Left renal cortex interstitium (tissue), 4 donors: ENCODE data around the gene DEPDC1B. TPM values are rescaled to one million over a fixed set of nuclear protein-coding genes. Genes with fewer than 3 reads are reported as not detected.
"Not testable (repeated sequence)": the region's sequence is repeated elsewhere in the genome, so short reads cannot be mapped to it uniquely, and the experiment has no call there.

Experiments
- DNase-seq, 4 donors: peaks; one replicate each; pipeline ENCODE4 v3.0.0-alpha.2; 2013; ENCODE audit warnings: low read depth in 4 of 4, low spot score in 2 of 4, missing footprints in 1 of 4
- polyA plus RNA-seq, 4 donors: library from polyadenylated mRNA; unstranded; fragments of 120-200 nt; gene quantifications; one replicate each; pipeline ENCODE4 v1.2.1, GENCODE V29; 2013; ENCODE audit not compliant: insufficient read length in 4 of 4

The DEPDC1B gene
- polyA plus RNA-seq, 4 donors: 23.8 to 29.0 (median 26.9) TPM

GRCh38 chr5:60701321-60701968 lies 1.5 kb upstream of the DEPDC1B start:
- no peak for DNase-seq

GRCh38 chr5:60700416-60700757 lies 421 bp upstream of the DEPDC1B start:
- DNase-seq: peak in 2 of 4 donors; percentile 50 to 86

- no peak for DNase-seq
Observed at GRCh38 chr5:60699288-60699608, 718 bp downstream of the DEPDC1B start.

- no peak for DNase-seq
Observed at GRCh38 chr5:60698336-60698735, 1.6 kb downstream of the DEPDC1B start.

GRCh38 chr5:60690326-60690725 lies 9.6 kb downstream of the DEPDC1B start:
- no peak for DNase-seq

GRCh38 chr5:60688980-60689379 lies 11.0 kb downstream of the DEPDC1B start:
- no peak for DNase-seq

- DNase-seq: no peak
Observed at GRCh38 chr5:60687927-60688720, 11.8 kb downstream of the DEPDC1B start.

GRCh38 chr5:60686157-60686556 lies 13.8 kb downstream of the DEPDC1B start:
- no peak for DNase-seq

GRCh38 chr5:60685700-60686099 lies 14.3 kb downstream of the DEPDC1B start:
- no peak for DNase-seq

GRCh38 chr5:60685028-60685427 lies 14.9 kb downstream of the DEPDC1B start:
- no peak for DNase-seq

- not testable (repeated sequence) for DNase-seq
Observed at GRCh38 chr5:60682007-60682406, 18.0 kb downstream of the DEPDC1B start.

- DNase-seq: no peak
Observed at GRCh38 chr5:60679816-60680215, 20.1 kb downstream of the DEPDC1B start.

- DNase-seq: no peak
Observed at GRCh38 chr5:60677850-60678664, 21.9 kb downstream of the DEPDC1B start.

- DNase-seq: no peak
Observed at GRCh38 chr5:60675286-60675685, 24.7 kb downstream of the DEPDC1B start.

- DNase-seq: no peak
Observed at GRCh38 chr5:60674251-60675069, 25.5 kb downstream of the DEPDC1B start.

- DNase-seq: no peak
Observed at GRCh38 chr5:60673334-60673733, 26.6 kb downstream of the DEPDC1B start.

GRCh38 chr5:60672693-60673264 lies 27.2 kb downstream of the DEPDC1B start:
- no peak for DNase-seq

- DNase-seq: no peak
Observed at GRCh38 chr5:60671899-60672692, 27.9 kb downstream of the DEPDC1B start.

GRCh38 chr5:60670749-60671148 lies 29.2 kb downstream of the DEPDC1B start:
- DNase-seq: no peak
